Measurements from ENCODE around the gene PHF10. TPM values are rescaled to one million over a fixed set of nuclear protein-coding genes. Genes with fewer than 3 reads are reported as not detected.

Gene PHF10
- total RNA-seq, 3 donors from 2014 or later (not counting 1 experiment from before 2014, with no cell fraction given), result 46.5 to 56.5 (median 53.6) TPM

GRCh38 chr6:169659820-169660610, 64.3 kb downstream of the PHF10 start:
- ATAC-seq (no peak), DNase-seq (no peak)
- Mint-ChIP-seq H3K27ac (no peak overlapping the region), H3K4me3 (no peak overlapping the region), H3K27me3 (ENCODE audit: low read depth in 2 of 2) (no peaks in the 10 kb centered on the region), H3K4me1 (peaks cover 0 to 4% of the 10 kb centered on the region in 2 donors), H3K36me3 (no peaks in the 10 kb centered on the region), H3K9me3 (no peaks in the 10 kb centered on the region)
- TF ChIP-seq CTCF (IDR thresholded peaks at IDR 0.05), result no peak
- intact Hi-C loops (cut with micrococcal nuclease), result no loop called here
- Histone ChIP-seq H3K36me3 (ENCODE audit: control insufficient read depth, insufficient read depth, low read length) (peaks cover 3% of the 10 kb centered on the region), H3K9me3 (ENCODE audit: control insufficient read depth, insufficient read depth, low read length) (no peaks in the 10 kb centered on the region), H3K4me3 (ENCODE audit: low read length) (no peak overlapping the region), H3K27ac (ENCODE audit: low read length) (no peak overlapping the region), H3K4me1 (ENCODE audit: control insufficient read depth, insufficient read depth, low read length) (peaks cover 6% of the 10 kb centered on the region), H3K27me3 (ENCODE audit: control insufficient read depth, insufficient read depth, low read length) (no peaks in the 10 kb centered on the region)
- WGBS (ENCODE audit: insufficient coverage), result 96% methylated on average over 24 of the region's 26 CpGs

- no peaks in the 10 kb centered on the region for H3K27me3 Mint-ChIP-seq (ENCODE audit: low read depth in 2 of 2)
- no peak overlapping the region for H3K27ac ChIP-seq (ENCODE audit: low read length)
- no peaks in the 10 kb centered on the region for H3K36me3 Mint-ChIP-seq
- H3K27me3 ChIP-seq (ENCODE audit: control insufficient read depth, insufficient read depth, low read length), result no peaks in the 10 kb centered on the region
- intact Hi-C loops (cut with micrococcal nuclease), result no loop called here
- peaks cover 11 to 16% of the 10 kb centered on the region in 2 donors for H3K4me1 Mint-ChIP-seq
- H3K36me3 ChIP-seq (ENCODE audit: control insufficient read depth, insufficient read depth, low read length), result no peaks in the 10 kb centered on the region
- H3K27ac Mint-ChIP-seq, result no peak overlapping the region
- no peaks in the 10 kb centered on the region for H3K9me3 ChIP-seq (ENCODE audit: control insufficient read depth, insufficient read depth, low read length)
- DNase-seq (no peak), ATAC-seq (no peak)
- H3K4me3 ChIP-seq (ENCODE audit: low read length), result no peak overlapping the region
- H3K9me3 Mint-ChIP-seq, result no peaks in the 10 kb centered on the region
- 99% methylated on average over 13 of the region's 13 CpGs for WGBS (ENCODE audit: insufficient coverage)
- TF ChIP-seq CTCF (IDR thresholded peaks at IDR 0.05), result no peak
- H3K4me1 ChIP-seq (ENCODE audit: control insufficient read depth, insufficient read depth, low read length), result peaks cover 10% of the 10 kb centered on the region
- H3K4me3 Mint-ChIP-seq, result no peak overlapping the region
These were observed 67.1 kb downstream of the PHF10 start for GRCh38 chr6:169657284-169657610.

- H3K4me3 Mint-ChIP-seq, result no peak overlapping the region
- no peaks in the 10 kb centered on the region for H3K9me3 Mint-ChIP-seq
- intact Hi-C loops (cut with micrococcal nuclease), result no loop called here
- Histone ChIP-seq H3K4me1 (ENCODE audit: control insufficient read depth, insufficient read depth, low read length) (peaks cover 10% of the 10 kb centered on the region), H3K36me3 (ENCODE audit: control insufficient read depth, insufficient read depth, low read length) (no peaks in the 10 kb centered on the region), H3K27ac (ENCODE audit: low read length) (no peak overlapping the region), H3K27me3 (ENCODE audit: control insufficient read depth, insufficient read depth, low read length) (no peaks in the 10 kb centered on the region), H3K4me3 (ENCODE audit: low read length) (no peak overlapping the region), H3K9me3 (ENCODE audit: control insufficient read depth, insufficient read depth, low read length) (no peaks in the 10 kb centered on the region)
- TF ChIP-seq CTCF (IDR thresholded peaks at IDR 0.05), result no peak
- H3K36me3 Mint-ChIP-seq, result no peaks in the 10 kb centered on the region
- no peak for ATAC-seq
- no peak for DNase-seq
- WGBS (ENCODE audit: insufficient coverage), result 97% methylated on average over 23 of the region's 23 CpGs
- peaks cover 11 to 16% of the 10 kb centered on the region in 2 donors for H3K4me1 Mint-ChIP-seq
- H3K27ac Mint-ChIP-seq, result no peak overlapping the region
- H3K27me3 Mint-ChIP-seq (ENCODE audit: low read depth in 2 of 2), result no peaks in the 10 kb centered on the region
These were observed 67.6 kb downstream of the PHF10 start for GRCh38 chr6:169656546-169657283.

Measured in natural killer cell (primary cell).